HCT116 (cell line): Measurements from ENCODE around the gene TOPORS. TPM values are rescaled to one million over a fixed set of nuclear protein-coding genes. Genes with fewer than 3 reads are reported as not detected.

Source experiments
- ATAC-seq: fragments of 200-7000 bp; cut with Tn5 transposase; 2 replicates; pipeline ENCODE4 v1.9.1; 2020; ENCODE audit warnings: mild to moderate bottlenecking, moderate library complexity
- BruUV-seq: library from RNA; stranded (reverse); fragments of 400-500 nt; replicated peaks from 2 replicates; lab custom pipeline; 2021; lab: Mats Ljungman, UMichigan
- CTCF ChIA-PET: fragments of 300-600 bp; sonication (Branson Sonifier 250); formaldehyde crosslinking; loops from one replicate; lab custom pipeline; 2021; ENCODE audit warnings: antibody characterized with exemption; lab: Charles Lee
- POLR2A ChIA-PET: fragments of 300-600, 350-600 bp; sonication (Branson Sonifier 250); formaldehyde crosslinking; loops from one replicate; lab custom pipeline; 2021; ENCODE audit warnings: antibody characterized with exemption; lab: Charles Lee
- RAD21 ChIA-PET, 2 experiments: fragments of 300-600 bp; sonication (Branson Sonifier 250); formaldehyde crosslinking; loops; one replicate each; lab custom pipeline; 2023; ENCODE audit warnings: low total read pairs in 2 of 2; ENCODE audit not compliant: uncharacterized antibody in 2 of 2, unreplicated experiment in 2 of 2, low non-redundant PET in 1 of 2; lab: Charles Lee
- DNase-seq: peaks from one replicate; pipeline ENCODE4 v3.0.0-alpha.2; 2010; ENCODE audit warnings: low read depth, low spot score
- H2AFZ ChIP-seq: fragments of 200-600 bp; shearing (Covaris generic), sonication (generic); 2 replicates; pipeline ENCODE4 v1.6.1; 2017; ENCODE audit warnings: low read depth, mixed run types, mixed read lengths, antibody characterized with exemption, low read length; ENCODE audit not compliant: poor library complexity, severe bottlenecking
- H3K27ac ChIP-seq: 2 replicates; pipeline ENCODE4 v1.5.1; 2012; ENCODE audit warnings: low read depth, low read length
- H3K27me3 ChIP-seq: fragments of 200-600 bp; sonication (generic); 2 replicates; pipeline ENCODE4 v1.6.1; 2016; ENCODE audit warnings: mixed run types, low read length, mixed read lengths; ENCODE audit not compliant: insufficient read depth
- H3K36me3 ChIP-seq, 2 experiments: fragments of 200-500 bp in 1 of 2; fragments of 200-600 bp in 1 of 2; sonication (Bioruptor generic) in 1 of 2; sonication (generic) in 1 of 2; 2 replicates each; pipeline versions ENCODE4 v1.5.1 to v1.6.1; 2014 to 2016; ENCODE audit warnings: low read length in 2 of 2, inconsistent platforms in 1 of 2, mixed read lengths in 1 of 2, mixed run types in 1 of 2; ENCODE audit not compliant: insufficient read depth in 2 of 2, control insufficient read depth in 1 of 2
- H3K4me1 ChIP-seq, 2 experiments: fragments of 200-600 bp in 1 of 2; sonication (generic) in 1 of 2; 2 replicates each; pipeline versions ENCODE4 v1.5.1 to v1.6.1; 2012 to 2017; ENCODE audit warnings: low read length in 2 of 2, inconsistent platforms in 1 of 2, mild to moderate bottlenecking in 1 of 2, mixed read lengths in 1 of 2, mixed run types in 1 of 2, moderate library complexity in 1 of 2; ENCODE audit not compliant: insufficient read depth in 2 of 2, control insufficient read depth in 1 of 2
- H3K4me2 ChIP-seq: fragments of 200-600 bp; sonication (generic); 2 replicates; pipeline ENCODE4 v1.6.1; 2017; ENCODE audit warnings: mixed run types, low read length, mixed read lengths
- H3K4me3 ChIP-seq, 2 experiments: fragments of 200-600 bp in 1 of 2; sonication (generic) in 1 of 2; replicated peaks in 1 of 2; 2 replicates each; pipeline ENCODE4 v1.5.1; 2011 to 2016; ENCODE audit warnings: low read length in 2 of 2, control low read depth in 1 of 2, low read depth in 1 of 2, mild to moderate bottlenecking in 1 of 2, mixed read lengths in 1 of 2, mixed run types in 1 of 2
- H3K79me2 ChIP-seq: fragments of 200-600 bp; sonication (generic); 2 replicates; pipeline ENCODE4 v1.6.1; 2017; ENCODE audit warnings: mild to moderate bottlenecking, mixed run types, low read length, moderate library complexity, mixed read lengths; ENCODE audit not compliant: insufficient read depth
- H3K9ac ChIP-seq: fragments of 200-600 bp; sonication (generic); 2 replicates; pipeline ENCODE4 v1.6.1; 2016; ENCODE audit warnings: low read length, mixed read lengths
- H3K9me2 ChIP-seq: fragments of 200-600 bp; sonication (generic), shearing (Covaris generic); 2 replicates; pipeline ENCODE4 v1.6.1; 2017; ENCODE audit warnings: mixed run types, mild to moderate bottlenecking, moderate library complexity; ENCODE audit not compliant: insufficient read depth
- H3K9me3 ChIP-seq, 2 experiments: fragments of 200-500 bp in 1 of 2; fragments of 200-600 bp in 1 of 2; sonication (Bioruptor generic) in 1 of 2; sonication (generic) in 1 of 2; 2 replicates each; pipeline ENCODE4 v1.6.1; 2014 to 2017; ENCODE audit warnings: low read length in 2 of 2, mixed read lengths in 2 of 2, inconsistent platforms in 1 of 2, low read depth in 1 of 2, mild to moderate bottlenecking in 1 of 2, mixed run types in 1 of 2, moderate library complexity in 1 of 2; ENCODE audit not compliant: control insufficient read depth in 1 of 2, insufficient read depth in 1 of 2
- H4K20me1 ChIP-seq: fragments of 200-600 bp; sonication (generic), shearing (Covaris generic); 2 replicates; pipeline ENCODE4 v1.6.1; 2017; ENCODE audit warnings: mixed run types, mild to moderate bottlenecking, moderate library complexity; ENCODE audit not compliant: insufficient read depth
- CEBPB ChIP-seq: IDR thresholded peaks from 2 replicates; pipeline ENCODE4 v1.6.1; 2012; ENCODE audit warnings: low read depth
- EGR1 ChIP-seq: IDR thresholded peaks from 2 replicates; pipeline ENCODE4 v1.6.1; 2012; ENCODE audit warnings: low read depth
- POLR2AphosphoS5 ChIP-seq: IDR thresholded peaks from 2 replicates; pipeline ENCODE4 v1.6.1; 2011; ENCODE audit warnings: mild to moderate bottlenecking, low read depth, low read length, moderate library complexity
- SIN3A ChIP-seq: IDR thresholded peaks from 2 replicates; pipeline ENCODE4 v1.6.1; 2012; ENCODE audit warnings: low read depth
- SRF ChIP-seq: IDR thresholded peaks from 2 replicates; pipeline ENCODE4 v1.6.1; 2012; ENCODE audit warnings: low read depth
- TCF7L2 ChIP-seq: IDR thresholded peaks from 2 replicates; pipeline ENCODE4 v1.7.0; 2011; ENCODE audit warnings: borderline replicate concordance, inconsistent platforms; ENCODE audit not compliant: insufficient read depth, insufficient read length; ENCODE audit errors: extremely low read depth
- YY1 ChIP-seq: IDR thresholded peaks from 2 replicates; pipeline ENCODE4 v1.6.1; 2011; ENCODE audit warnings: low read length, low read depth, moderate library complexity, mild to moderate bottlenecking; ENCODE audit not compliant: insufficient replicate concordance; ENCODE audit errors: extremely low read depth
- ZFX ChIP-seq: fragments of 450-650 bp; IDR thresholded peaks from 2 replicates; pipeline ENCODE4 v1.6.1; 2017
- intact Hi-C: fragments of 100-400 bp; cut with micrococcal nuclease; formaldehyde crosslinking; loops from 2 replicates; pipeline ENCODE4 v1.10.0; 2022
- total RNA-seq: library from RNA; stranded (reverse); gene quantifications from one replicate; pipeline ENCODE4 v1.2.1, GENCODE V29; 2021; ENCODE audit not compliant: unreplicated experiment
- TF ChIP-seq, protein P1 (sequence below), 3 experiments: fragments of 200-600 bp in 1 of 3; sonication (generic) in 1 of 3; IDR thresholded peaks in 2 of 3; conservative IDR thresholded peaks in 1 of 3; 2 replicates each; pipeline ENCODE4 v1.5.1; 2012 to 2017; ENCODE audit warnings: low read depth in 2 of 3, low read length in 2 of 3, antibody characterized with exemption in 1 of 3, borderline replicate concordance in 1 of 3, control low read depth in 1 of 3, mild to moderate bottlenecking in 1 of 3, mixed read lengths in 1 of 3, mixed run types in 1 of 3, moderate library complexity in 1 of 3; ENCODE audit not compliant: insufficient read depth in 1 of 3
- TF ChIP-seq, protein P2 (sequence below): IDR thresholded peaks from 2 replicates; pipeline ENCODE4 v1.6.1; 2012; ENCODE audit warnings: low read depth
- TF ChIP-seq, protein P3 (sequence below): IDR thresholded peaks from 2 replicates; pipeline ENCODE4 v1.6.1; 2012

TOPORS gene
- total RNA-seq, 1 experiment from 2014 or later: 12.7 TPM

DNA sequence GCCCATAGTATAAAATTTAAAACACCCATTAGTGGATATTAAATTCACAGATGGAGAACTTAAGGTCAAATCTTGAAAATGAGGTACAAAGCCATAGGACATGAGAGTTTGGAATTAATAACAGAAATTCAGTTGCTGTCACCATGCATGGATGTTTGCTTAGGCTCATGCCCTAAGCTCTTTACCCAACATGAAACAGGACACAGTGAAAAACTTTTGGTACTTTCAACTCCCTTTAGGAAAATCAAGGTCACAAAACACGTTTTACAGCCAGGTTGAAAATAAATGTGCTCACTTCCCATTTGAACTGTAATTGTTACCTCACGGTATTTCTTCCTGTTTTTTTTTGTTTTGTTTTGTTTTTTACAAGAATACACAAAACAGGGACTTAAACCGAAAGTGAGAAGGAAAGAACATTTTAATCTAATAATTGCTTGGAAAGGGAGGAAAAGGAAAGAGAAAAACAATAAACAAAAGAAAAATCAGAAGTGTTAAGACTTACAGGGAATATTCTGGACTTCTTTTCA, 6.1 kb upstream of the TOPORS start:
- RAD21 ChIA-PET: no interaction called here
- TF ChIP-seq, protein P1, sequence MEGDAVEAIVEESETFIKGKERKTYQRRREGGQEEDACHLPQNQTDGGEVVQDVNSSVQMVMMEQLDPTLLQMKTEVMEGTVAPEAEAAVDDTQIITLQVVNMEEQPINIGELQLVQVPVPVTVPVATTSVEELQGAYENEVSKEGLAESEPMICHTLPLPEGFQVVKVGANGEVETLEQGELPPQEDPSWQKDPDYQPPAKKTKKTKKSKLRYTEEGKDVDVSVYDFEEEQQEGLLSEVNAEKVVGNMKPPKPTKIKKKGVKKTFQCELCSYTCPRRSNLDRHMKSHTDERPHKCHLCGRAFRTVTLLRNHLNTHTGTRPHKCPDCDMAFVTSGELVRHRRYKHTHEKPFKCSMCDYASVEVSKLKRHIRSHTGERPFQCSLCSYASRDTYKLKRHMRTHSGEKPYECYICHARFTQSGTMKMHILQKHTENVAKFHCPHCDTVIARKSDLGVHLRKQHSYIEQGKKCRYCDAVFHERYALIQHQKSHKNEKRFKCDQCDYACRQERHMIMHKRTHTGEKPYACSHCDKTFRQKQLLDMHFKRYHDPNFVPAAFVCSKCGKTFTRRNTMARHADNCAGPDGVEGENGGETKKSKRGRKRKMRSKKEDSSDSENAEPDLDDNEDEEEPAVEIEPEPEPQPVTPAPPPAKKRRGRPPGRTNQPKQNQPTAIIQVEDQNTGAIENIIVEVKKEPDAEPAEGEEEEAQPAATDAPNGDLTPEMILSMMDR (IDR thresholded peaks at IDR 0.05 in 2 of 3, conservative IDR thresholded peaks at IDR 0.05 in 1 of 3; ENCODE audit: borderline replicate concordance in 1 of 3, insufficient read depth in 1 of 3, low read depth in 2 of 3, low read length in 2 of 3): no peak
- TF ChIP-seq, protein P2, sequence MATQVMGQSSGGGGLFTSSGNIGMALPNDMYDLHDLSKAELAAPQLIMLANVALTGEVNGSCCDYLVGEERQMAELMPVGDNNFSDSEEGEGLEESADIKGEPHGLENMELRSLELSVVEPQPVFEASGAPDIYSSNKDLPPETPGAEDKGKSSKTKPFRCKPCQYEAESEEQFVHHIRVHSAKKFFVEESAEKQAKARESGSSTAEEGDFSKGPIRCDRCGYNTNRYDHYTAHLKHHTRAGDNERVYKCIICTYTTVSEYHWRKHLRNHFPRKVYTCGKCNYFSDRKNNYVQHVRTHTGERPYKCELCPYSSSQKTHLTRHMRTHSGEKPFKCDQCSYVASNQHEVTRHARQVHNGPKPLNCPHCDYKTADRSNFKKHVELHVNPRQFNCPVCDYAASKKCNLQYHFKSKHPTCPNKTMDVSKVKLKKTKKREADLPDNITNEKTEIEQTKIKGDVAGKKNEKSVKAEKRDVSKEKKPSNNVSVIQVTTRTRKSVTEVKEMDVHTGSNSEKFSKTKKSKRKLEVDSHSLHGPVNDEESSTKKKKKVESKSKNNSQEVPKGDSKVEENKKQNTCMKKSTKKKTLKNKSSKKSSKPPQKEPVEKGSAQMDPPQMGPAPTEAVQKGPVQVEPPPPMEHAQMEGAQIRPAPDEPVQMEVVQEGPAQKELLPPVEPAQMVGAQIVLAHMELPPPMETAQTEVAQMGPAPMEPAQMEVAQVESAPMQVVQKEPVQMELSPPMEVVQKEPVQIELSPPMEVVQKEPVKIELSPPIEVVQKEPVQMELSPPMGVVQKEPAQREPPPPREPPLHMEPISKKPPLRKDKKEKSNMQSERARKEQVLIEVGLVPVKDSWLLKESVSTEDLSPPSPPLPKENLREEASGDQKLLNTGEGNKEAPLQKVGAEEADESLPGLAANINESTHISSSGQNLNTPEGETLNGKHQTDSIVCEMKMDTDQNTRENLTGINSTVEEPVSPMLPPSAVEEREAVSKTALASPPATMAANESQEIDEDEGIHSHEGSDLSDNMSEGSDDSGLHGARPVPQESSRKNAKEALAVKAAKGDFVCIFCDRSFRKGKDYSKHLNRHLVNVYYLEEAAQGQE: no peak
- TF ChIP-seq SIN3A (no peak), CEBPB (no peak), ZFX (no peak), SRF (no peak), EGR1 (no peak), YY1 (no peak), TCF7L2 (no peak), POLR2AphosphoS5 (no peak)
- TF ChIP-seq, protein P3, sequence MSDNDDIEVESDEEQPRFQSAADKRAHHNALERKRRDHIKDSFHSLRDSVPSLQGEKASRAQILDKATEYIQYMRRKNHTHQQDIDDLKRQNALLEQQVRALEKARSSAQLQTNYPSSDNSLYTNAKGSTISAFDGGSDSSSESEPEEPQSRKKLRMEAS: no peak
- TF ChIP-seq, all 23 proteins: peak for 0
- H3K9ac ChIP-seq: no peak overlapping the region
- no peaks in the 10 kb centered on the region for H3K9me2 ChIP-seq
- BruUV-seq: no TSS peak
- POLR2A ChIA-PET: no interaction called here
- H2AFZ ChIP-seq: no peak overlapping the region
- no peak overlapping the region for H3K4me2 ChIP-seq
- H3K27me3 ChIP-seq: no peaks in the 10 kb centered on the region
- no peak overlapping the region for H3K4me3 ChIP-seq
- peaks cover 1% of the 10 kb centered on the region in 2 experiments; a peak in 2 of 4 replicates for H3K4me1 ChIP-seq
- DNase-seq: no peak
- H3K36me3 ChIP-seq: no peaks in the 10 kb centered on the region
- H4K20me1 ChIP-seq: no peaks in the 10 kb centered on the region; the same call in 1 of the 2 replicates
- no peak for ATAC-seq
- CTCF ChIA-PET: no interaction called here
- H3K27ac ChIP-seq: no peak overlapping the region
- no peaks in the 10 kb centered on the region for H3K9me3 ChIP-seq
- intact Hi-C loops: no loop called here
- peaks cover 46% of the 10 kb centered on the region for H3K79me2 ChIP-seq
